Measurements from ENCODE around the gene CARF.
"Not testable (repeated sequence)": the region's sequence is repeated elsewhere in the genome, so short reads cannot be mapped to it uniquely, and the experiment has no call there.

CARF gene, protein sequence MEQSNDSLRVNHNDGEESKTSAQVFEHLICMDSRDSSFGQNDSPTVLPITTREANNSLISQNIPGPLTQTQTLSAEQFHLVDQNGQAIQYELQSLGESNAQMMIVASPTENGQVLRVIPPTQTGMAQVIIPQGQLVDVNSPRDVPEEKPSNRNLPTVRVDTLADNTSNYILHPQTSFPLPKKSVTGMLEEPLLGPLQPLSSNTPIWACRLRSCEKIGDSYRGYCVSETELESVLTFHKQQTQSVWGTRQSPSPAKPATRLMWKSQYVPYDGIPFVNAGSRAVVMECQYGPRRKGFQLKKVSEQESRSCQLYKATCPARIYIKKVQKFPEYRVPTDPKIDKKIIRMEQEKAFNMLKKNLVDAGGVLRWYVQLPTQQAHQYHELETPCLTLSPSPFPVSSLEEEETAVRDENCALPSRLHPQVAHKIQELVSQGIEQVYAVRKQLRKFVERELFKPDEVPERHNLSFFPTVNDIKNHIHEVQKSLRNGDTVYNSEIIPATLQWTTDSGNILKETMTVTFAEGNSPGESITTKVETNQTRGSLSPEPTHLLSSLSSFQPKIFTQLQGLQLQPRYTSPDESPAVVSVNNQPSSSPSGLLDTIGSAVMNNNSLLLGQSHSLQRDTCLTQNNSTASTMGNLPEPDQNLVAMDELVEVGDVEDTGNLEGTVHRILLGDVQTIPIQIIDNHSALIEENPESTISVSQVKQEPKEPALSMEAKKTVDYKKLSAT

DNA sequence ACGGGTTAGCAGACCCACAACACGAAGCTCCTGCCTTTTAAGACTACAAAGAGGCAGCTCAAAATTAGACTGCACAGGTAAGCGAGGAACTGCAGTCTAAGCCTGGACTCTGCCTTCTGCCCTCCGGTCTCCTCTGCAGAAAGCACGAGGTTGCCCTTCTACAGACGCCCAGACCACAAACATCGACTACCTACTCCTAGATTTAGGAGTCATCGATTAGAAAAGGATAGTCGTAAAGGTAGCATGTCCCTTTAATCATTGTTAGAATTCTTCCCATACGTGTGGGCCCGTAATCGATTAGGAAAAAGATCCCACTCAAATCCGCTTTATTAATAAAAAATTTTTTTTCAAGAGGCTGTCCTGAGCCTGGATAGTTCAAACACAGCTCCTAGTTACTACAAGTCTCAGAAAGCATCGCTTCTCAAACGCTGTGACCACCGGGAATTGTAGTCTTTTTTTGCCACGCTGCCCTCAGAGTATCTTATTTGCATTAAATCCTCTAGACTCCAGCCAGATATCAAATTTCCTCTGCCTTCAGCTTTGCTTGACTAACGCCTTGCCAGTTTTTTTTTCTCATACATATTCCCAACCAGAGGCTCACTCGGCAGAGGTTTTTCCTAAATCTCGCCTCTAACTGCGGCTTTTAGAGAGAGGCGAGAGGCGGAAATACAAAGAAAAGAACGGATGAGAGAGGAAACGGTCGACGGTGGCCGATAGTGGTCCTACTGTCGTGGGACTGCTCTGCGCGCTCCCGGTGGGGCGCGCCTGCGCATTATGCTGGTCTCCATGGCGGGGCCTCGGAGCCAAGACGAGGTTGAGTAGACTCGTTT, at the start of gene CARF, which contains the start of gene WDR12:
CARF (plus strand) TSS at position 764 of the 830 bp plus-strand sequence. CDS start 29,628 bp downstream, outside the sequence.
WDR12 (minus strand) TSS at position 162 of the 830 bp plus-strand sequence. CDS start 197 bp downstream, outside the sequence.
- peak; percentile 80 for DNase-seq

DNA sequence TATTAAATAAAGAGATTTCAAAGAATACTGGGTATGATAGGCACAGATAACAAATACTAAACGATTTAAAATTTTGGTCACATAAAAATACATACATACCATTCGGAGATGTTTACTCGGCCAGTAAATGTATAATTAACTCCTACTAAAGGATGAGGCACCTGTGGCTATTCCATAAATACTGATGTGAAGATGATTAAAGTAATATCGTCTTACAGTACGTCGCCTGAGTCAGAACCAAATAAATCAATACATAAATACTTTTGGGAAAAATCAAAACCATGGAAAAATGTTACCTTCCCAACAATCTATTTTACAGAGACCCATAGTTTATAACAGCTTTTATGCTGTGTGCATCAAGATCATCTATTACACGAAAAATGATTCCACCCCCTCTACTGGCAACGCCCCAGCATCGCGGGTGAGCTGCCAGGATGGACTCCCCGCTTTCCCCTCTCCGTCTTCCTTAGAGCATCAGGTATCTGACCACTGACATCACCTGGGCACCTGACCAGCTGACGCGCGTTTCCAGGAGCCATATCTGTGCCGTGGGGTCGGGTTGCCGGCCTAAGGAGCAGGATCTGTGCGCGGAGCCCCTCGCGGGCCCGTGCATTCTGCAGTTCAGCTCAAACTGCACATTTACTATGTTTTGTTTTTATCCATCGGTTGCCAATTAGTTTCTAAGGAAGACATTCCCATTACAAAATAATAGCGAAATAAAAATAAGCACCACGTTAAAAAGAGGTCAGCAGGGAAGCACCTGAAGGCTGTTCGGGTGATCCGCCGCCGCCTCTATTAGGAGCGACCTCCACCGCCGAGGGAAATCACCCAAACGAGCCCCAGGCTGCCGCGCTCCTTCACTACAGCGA, 41.4 kb upstream of the CARF start:
- peak; percentile 17 for DNase-seq

GRCh38 chr2:202871300-202872141, 40.6 kb upstream of the CARF start, which contains the start of gene ICA1L:
ICA1L (minus strand) TSS chr2:202871766; CDS start chr2:202829009, 42,757 bp downstream.
- DNase-seq: peak; percentile 19

DNA sequence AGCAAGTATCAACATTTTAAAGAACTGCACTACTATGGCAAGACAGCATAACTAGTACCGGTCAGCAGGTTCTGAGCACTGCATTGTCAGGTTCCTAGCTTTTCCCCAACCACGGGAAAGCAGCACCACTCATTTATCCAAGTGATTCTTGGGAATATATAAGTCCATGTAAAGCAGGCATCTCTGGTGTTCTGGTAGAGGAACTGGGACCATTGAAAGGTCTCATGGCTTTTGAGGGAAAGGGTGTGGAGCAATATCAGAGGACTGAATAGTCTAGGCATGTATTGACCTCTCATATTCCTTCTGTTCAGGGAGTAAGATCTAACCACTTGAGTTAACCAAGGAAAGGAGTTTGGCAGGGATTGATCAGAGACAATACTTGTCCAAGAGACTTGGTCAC, 34.4 kb upstream of the CARF start:
- no peak for DNase-seq

DNA sequence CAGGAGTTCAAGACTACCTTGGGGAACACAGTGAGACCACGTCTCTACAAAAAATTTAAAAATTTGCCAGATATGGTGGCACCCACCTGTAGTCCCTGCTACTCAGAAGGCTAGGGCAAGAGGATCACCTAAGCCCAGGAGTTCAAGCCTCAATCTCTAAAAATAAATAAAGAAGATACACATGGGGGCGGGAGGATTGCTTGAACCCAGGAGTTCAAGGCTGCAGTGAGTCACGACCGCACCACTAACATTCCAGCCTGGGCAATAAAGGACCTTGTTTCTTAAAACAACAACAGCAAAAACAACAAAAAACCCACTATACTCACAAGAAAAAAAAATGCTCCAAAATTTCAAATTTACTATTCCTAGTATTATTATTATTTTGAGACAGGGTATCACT, 30.5 kb upstream of the CARF start:
- no peak for DNase-seq

GRCh38 chr2:202883987-202884675, 27.9 kb upstream of the CARF start:
- DNase-seq: peak; percentile 2

- DNase-seq: no peak
Observed at GRCh38 chr2:202885190-202885589, 26.9 kb upstream of the CARF start.

GRCh38 chr2:202905507-202905906, 6.6 kb upstream of the CARF start:
- DNase-seq: not testable (repeated sequence)

GRCh38 chr2:202908186-202908585, 3.9 kb upstream of the CARF start:
- DNase-seq: no peak

DNA sequence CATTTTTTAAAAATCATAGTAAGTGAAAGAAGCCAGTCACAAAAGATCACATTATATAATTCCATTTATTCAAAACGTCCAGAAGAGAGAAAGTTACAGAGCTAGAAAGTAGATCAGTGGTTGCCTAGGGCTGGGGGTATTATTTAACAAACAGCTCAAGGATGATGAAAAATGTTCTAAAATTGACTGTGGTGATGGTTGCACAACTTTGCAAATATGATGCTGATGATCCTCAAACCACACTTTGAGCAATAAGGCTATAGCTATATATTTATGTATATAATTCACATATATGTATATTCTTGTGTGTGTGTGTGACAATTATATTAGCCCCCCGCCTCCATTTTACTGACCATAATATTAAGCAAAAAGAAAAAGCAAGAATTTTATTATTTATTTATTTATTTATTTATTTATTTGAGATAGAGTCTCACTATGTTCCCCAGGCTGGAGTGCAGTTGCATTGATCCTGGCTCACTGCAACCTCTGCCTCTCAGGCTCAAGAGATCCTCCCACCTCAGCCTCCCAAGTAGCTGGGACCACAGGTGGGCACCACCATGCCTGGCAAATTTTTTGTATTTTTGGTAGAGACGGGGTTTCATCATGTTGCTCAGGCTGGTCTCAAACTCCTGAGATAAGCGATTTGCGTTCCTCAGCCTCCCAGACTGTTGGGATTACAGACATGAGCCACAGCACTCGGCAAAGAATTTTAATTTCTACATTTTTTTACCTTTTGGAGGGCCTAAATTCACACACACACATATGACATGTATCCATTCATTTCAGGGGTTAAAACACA, 2.5 kb upstream of the CARF start:
- DNase-seq: no peak

DNA sequence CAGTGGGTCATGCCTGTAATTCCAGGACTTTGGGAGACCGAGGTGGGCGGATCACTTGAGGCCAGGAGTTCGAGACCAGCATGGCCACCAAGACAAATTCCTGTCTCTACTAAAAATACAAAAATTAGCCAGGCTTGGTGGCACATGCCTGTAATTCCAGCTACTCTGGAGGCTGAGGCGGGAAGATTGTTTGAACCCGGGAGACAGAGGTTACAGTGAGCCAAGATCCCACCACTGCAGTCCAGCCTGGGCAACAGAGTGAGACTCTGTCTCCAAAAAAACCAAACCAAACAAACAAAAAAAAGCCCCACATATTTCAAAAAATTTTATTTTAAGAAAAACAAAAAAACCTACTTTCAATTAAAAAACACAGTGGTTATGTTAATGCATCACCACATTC, 1.8 kb upstream of the CARF start:
- DNase-seq: not testable (repeated sequence)

- DNase-seq: no peak
Observed at GRCh38 chr2:202910698-202911097, 1.4 kb upstream of the CARF start.

GRCh38 chr2:202911203-202911511, 918 bp upstream of the CARF start:
- DNase-seq: no peak

DNA sequence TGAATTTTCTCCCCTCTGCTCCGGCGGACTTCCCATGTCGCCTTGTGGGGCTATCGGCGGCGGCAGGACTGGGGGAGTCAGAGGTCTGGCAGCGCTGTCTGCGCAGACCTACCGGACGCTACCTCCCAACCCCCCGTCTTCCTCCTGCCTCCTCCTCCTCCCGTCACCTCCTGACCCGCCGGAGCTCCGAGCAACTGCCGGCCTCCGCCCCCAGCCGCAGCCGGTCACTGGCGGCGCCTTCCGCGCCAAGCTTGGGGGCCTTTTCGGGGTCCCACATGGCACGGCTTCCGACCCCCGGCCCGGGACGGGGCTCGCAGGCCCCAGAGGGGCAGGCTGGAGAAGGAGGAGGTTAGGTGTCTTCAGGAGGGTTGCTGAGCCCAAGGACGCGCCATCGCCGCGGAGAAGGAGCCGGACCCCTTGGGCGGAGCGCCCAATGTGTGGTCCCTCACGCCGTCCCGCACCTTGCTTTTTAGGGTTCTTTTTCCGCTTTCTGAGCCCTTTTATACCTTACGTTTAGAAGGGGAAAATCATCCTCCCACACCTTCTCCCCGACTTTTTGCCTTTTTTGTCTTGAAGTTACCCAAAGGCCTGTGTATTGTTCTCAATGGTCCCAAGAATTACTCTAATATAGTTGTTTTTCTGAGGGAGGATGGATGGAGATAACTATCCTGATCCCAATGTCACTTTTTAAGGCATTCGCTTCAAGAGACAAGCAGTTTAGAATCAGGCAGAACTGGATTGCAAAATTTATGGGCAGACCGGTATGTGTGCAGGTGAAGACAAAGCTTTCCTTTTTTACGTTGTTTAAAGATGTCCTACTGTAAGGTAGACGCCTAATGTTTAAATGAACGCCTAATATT, 497 bp downstream of the CARF start:
- DNase-seq: not testable (repeated sequence)

- no peak for DNase-seq
Observed at GRCh38 chr2:202918860-202919259, 6.8 kb downstream of the CARF start.

GRCh38 chr2:202932425-202933138, 20.5 kb downstream of the CARF start:
- peak; percentile 77 for DNase-seq

- DNase-seq: no peak
Observed at GRCh38 chr2:202933139-202933510, 21.1 kb downstream of the CARF start.

GRCh38 chr2:202933958-202934357, 21.9 kb downstream of the CARF start:
- DNase-seq: no peak
